Measurements from ENCODE around the gene PTPRU.
"Not testable (repeated sequence)": the region's sequence is repeated elsewhere in the genome, so short reads cannot be mapped to it uniquely, and the experiment has no call there.

PTPRU gene

GRCh38 chr1:29233693-29234092 is 2.6 kb upstream of the PTPRU start:
- Histone ChIP-seq H3K79me2 (ENCODE audit: insufficient read depth, low read length) (peaks cover 9% of the 10 kb centered on the region), H3K9me2 (replicated peaks; ENCODE audit: low read depth, low read length) (no peaks in the 10 kb centered on the region), H3K9me3 (ENCODE audit: insufficient read depth, low read depth, low read length) (no peaks in the 10 kb centered on the region), H2AFZ (ENCODE audit: low read length) (no peak overlapping the region), H3K36me3 (ENCODE audit: insufficient read depth, low read length) (no peaks in the 10 kb centered on the region), H3K4me1 (ENCODE audit: insufficient read depth, low read length, poor library complexity, severe bottlenecking) (peaks cover 8% of the 10 kb centered on the region), H3F3A (ENCODE audit: low read depth) (no peaks in the 10 kb centered on the region), H3K27me3 (ENCODE audit: insufficient read depth, low read length, poor library complexity, severe bottlenecking) (no peaks in the 10 kb centered on the region), H4K20me1 (ENCODE audit: insufficient read depth, low read length, poor library complexity, severe bottlenecking) (no peaks in the 10 kb centered on the region), H3K4me2 (ENCODE audit: low read depth, low read length, poor library complexity, severe bottlenecking) (no peak overlapping the region), H3K4me3 (ENCODE audit: low read length, poor library complexity, severe bottlenecking) (no peak overlapping the region), H3K9ac (ENCODE audit: low read depth, low read length, poor library complexity, severe bottlenecking) (no peak overlapping the region)
- TF ChIP-seq CTCF (conservative IDR thresholded peaks at IDR 0.05; ENCODE audit: low read length) = no peak
- TF ChIP-seq EZH2phosphoT487 (IDR thresholded peaks at IDR 0.05; ENCODE audit: borderline replicate concordance) = no peak

- Histone ChIP-seq H3K9ac (ENCODE audit: low read depth, low read length, poor library complexity, severe bottlenecking) (no peak overlapping the region), H3K79me2 (ENCODE audit: insufficient read depth, low read length) (peaks cover 9% of the 10 kb centered on the region), H3K4me2 (ENCODE audit: low read depth, low read length, poor library complexity, severe bottlenecking) (no peak overlapping the region), H3K9me2 (replicated peaks; ENCODE audit: low read depth, low read length) (no peaks in the 10 kb centered on the region), H4K20me1 (ENCODE audit: insufficient read depth, low read length, poor library complexity, severe bottlenecking) (no peaks in the 10 kb centered on the region), H3K4me3 (ENCODE audit: low read length, poor library complexity, severe bottlenecking) (no peak overlapping the region), H3F3A (ENCODE audit: low read depth) (no peaks in the 10 kb centered on the region), H2AFZ (ENCODE audit: low read length) (no peak overlapping the region), H3K4me1 (ENCODE audit: insufficient read depth, low read length, poor library complexity, severe bottlenecking) (peaks cover 6% of the 10 kb centered on the region), H3K36me3 (ENCODE audit: insufficient read depth, low read length) (no peaks in the 10 kb centered on the region), H3K27me3 (ENCODE audit: insufficient read depth, low read length, poor library complexity, severe bottlenecking) (no peaks in the 10 kb centered on the region), H3K9me3 (ENCODE audit: insufficient read depth, low read depth, low read length) (no peaks in the 10 kb centered on the region)
- TF ChIP-seq EZH2phosphoT487 (IDR thresholded peaks at IDR 0.05; ENCODE audit: borderline replicate concordance) (no peak), CTCF (conservative IDR thresholded peaks at IDR 0.05; ENCODE audit: low read length) (no peak)
These were observed 1.9 kb upstream of the PTPRU start for GRCh38 chr1:29234471-29234870.

GRCh38 chr1:29234881-29235280 is 1.4 kb upstream of the PTPRU start:
- not testable (repeated sequence) for H3K27me3 ChIP-seq (ENCODE audit: insufficient read depth, low read length, poor library complexity, severe bottlenecking); H4K20me1 ChIP-seq (ENCODE audit: insufficient read depth, low read length, poor library complexity, severe bottlenecking); H3K9me2 ChIP-seq (replicated peaks; ENCODE audit: low read depth, low read length); H2AFZ ChIP-seq (ENCODE audit: low read length); H3K79me2 ChIP-seq (ENCODE audit: insufficient read depth, low read length); H3K9me3 ChIP-seq (ENCODE audit: insufficient read depth, low read depth, low read length); H3K4me1 ChIP-seq (ENCODE audit: insufficient read depth, low read length, poor library complexity, severe bottlenecking); H3K9ac ChIP-seq (ENCODE audit: low read depth, low read length, poor library complexity, severe bottlenecking); H3F3A ChIP-seq (ENCODE audit: low read depth); H3K4me3 ChIP-seq (ENCODE audit: low read length, poor library complexity, severe bottlenecking); H3K36me3 ChIP-seq (ENCODE audit: insufficient read depth, low read length); H3K4me2 ChIP-seq (ENCODE audit: low read depth, low read length, poor library complexity, severe bottlenecking)

- TF ChIP-seq EZH2phosphoT487 (IDR thresholded peaks at IDR 0.05; ENCODE audit: borderline replicate concordance) (no peak), CTCF (conservative IDR thresholded peaks at IDR 0.05; ENCODE audit: low read length) (no peak)
- Histone ChIP-seq H3K27me3 (ENCODE audit: insufficient read depth, low read length, poor library complexity, severe bottlenecking) (no peaks in the 10 kb centered on the region), H3K9me2 (replicated peaks; ENCODE audit: low read depth, low read length) (no peaks in the 10 kb centered on the region), H3K4me2 (ENCODE audit: low read depth, low read length, poor library complexity, severe bottlenecking) (no peak overlapping the region), H3K9me3 (ENCODE audit: insufficient read depth, low read depth, low read length) (no peaks in the 10 kb centered on the region), H3K4me3 (ENCODE audit: low read length, poor library complexity, severe bottlenecking) (no peak overlapping the region), H3K9ac (ENCODE audit: low read depth, low read length, poor library complexity, severe bottlenecking) (no peak overlapping the region), H3K4me1 (ENCODE audit: insufficient read depth, low read length, poor library complexity, severe bottlenecking) (no peaks in the 10 kb centered on the region), H3F3A (ENCODE audit: low read depth) (no peaks in the 10 kb centered on the region), H4K20me1 (ENCODE audit: insufficient read depth, low read length, poor library complexity, severe bottlenecking) (no peaks in the 10 kb centered on the region), H3K36me3 (ENCODE audit: insufficient read depth, low read length) (no peaks in the 10 kb centered on the region), H3K79me2 (ENCODE audit: insufficient read depth, low read length) (no peaks in the 10 kb centered on the region), H2AFZ (ENCODE audit: low read length) (no peak overlapping the region; the same call in 1 of the 2 replicates)
These were observed 398 bp downstream of the PTPRU start for GRCh38 chr1:29236712-29237128.

Data from Loucy (cell line).